HAP-1 (cell line): ENCODE measurements around the gene ZNF558.

ENCODE experiments used
- DNase-seq, 2 experiments: peaks; one replicate each; pipeline ENCODE4 v3.0.0-alpha.2; 2016 to 2020; ENCODE audit warnings: low spot score in 2 of 2
- H3K27me3 ChIP-seq: fragments of 250-450 bp; sonication (Bioruptor Pico); 2 replicates; pipeline ENCODE4 v1.5.1; 2020; ENCODE audit warnings: low read depth, mild to moderate bottlenecking, moderate library complexity
- H3K36me3 ChIP-seq: fragments of 250-450 bp; sonication (Bioruptor Pico); replicated peaks from 2 replicates; pipeline ENCODE4 v1.5.1; 2020; ENCODE audit warnings: mild to moderate bottlenecking
- H3K4me1 ChIP-seq: fragments of 250-450 bp; sonication (Bioruptor Pico); 2 replicates; pipeline ENCODE4 v1.5.1; 2020; ENCODE audit warnings: mild to moderate bottlenecking
- H3K4me3 ChIP-seq: fragments of 250-450 bp; sonication (Bioruptor Pico); 2 replicates; pipeline ENCODE4 v1.5.1; 2020; ENCODE audit warnings: mild to moderate bottlenecking, moderate library complexity
- H3K9me3 ChIP-seq: fragments of 250-450 bp; sonication (Bioruptor Pico); 2 replicates; pipeline ENCODE4 v1.5.1; 2020; ENCODE audit warnings: mild to moderate bottlenecking, moderate library complexity
- in situ Hi-C: fragments of 300-500 bp; cut with MboI; formaldehyde crosslinking; loops from 3 replicates; pipeline ENCODE4 v1.14.3; 2020; ENCODE audit warnings: low sequenced_read_pairs, inconsistent platforms, mixed read lengths

ZNF558 gene

DNA sequence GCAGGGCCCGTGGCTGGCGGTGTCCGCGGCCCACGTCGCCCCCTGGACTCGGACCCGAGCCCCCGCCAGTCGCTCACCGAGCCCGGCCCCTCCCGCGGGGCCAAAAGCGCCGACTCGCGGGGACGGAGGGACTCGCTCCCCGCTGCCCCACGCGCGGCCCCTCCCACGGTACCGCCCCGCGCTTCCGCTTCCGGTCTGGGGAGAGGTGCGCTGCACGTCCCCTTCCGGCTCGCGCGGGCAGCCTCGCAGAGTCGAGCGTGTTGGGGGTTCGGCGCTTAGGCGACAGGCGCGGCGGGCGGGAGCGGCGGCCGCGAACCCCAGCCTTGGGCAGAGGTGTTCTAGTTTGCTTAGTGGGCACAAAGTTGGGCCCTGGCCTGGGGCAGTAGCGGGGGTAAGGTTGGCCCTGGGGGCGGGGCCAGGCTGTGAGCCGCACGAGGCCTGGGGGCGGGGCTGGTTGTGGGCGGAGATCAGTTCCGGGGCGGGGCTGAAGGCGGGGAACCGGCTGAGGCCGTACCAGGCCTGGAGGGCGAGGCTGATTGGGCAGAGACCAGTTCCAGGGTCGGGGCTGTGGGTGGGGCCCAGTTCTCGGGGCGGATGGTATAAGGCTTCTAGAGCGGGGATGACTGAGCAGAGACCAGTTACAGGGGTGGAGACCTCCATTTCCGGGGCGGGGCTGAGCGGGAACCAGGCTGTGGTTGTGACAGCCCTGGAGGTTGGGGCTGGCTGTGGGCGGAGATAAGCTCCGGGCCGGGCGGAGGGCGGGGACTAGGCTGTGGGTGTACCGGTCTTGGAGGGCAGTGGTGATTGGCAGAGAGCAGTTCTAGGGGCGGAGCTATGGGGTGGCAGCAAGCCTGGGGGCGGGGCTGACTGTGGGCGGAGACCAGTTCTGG, at the start of gene ZNF558, which contains the start of gene MBD3L1:
Gene ZNF558 (minus strand): TSS at position 173 of the 890 bp plus-strand sequence. CDS start 9,645 bp downstream, outside the sequence.
Gene MBD3L1 (plus strand): TSS at position 246 of the 890 bp plus-strand sequence. CDS start 10,302 bp downstream, outside the sequence.
- peaks cover 6% of the 10 kb centered on the region for H3K36me3 ChIP-seq
- peak; percentile 91 to 99 for DNase-seq
- no peaks in the 10 kb centered on the region; the same call in 1 of the 2 replicates for H3K4me1 ChIP-seq
- in situ Hi-C loops = no loop called here
- no peaks in the 10 kb centered on the region; the same call in 1 of the 2 replicates for H3K9me3 ChIP-seq
- H3K4me3 ChIP-seq = peak within 1 kb of the TSS; percentile 77
- H3K27me3 ChIP-seq = no peaks in the 10 kb centered on the region

DNA sequence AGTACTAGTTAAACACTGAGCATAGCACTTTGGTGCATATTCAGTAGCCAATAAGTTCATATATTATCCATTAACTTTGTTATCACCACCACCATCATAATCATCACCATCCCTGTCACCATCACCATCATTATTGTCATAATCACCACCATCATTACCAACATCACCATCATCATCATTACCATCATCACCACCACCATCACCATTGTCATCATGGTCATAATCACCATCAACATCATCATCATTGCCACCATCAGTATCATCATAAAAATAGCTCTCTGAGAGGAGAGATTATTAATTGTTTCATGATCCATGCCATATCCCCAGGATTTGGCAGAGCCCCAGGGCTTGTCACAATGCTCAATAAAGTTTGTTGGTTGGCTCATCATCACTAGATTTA, 49.4 kb upstream of the ZNF558 start:
- DNase-seq = no peak
- H3K4me1 ChIP-seq = no peaks in the 10 kb centered on the region
- H3K9me3 ChIP-seq = no peaks in the 10 kb centered on the region
- no peaks in the 10 kb centered on the region for H3K27me3 ChIP-seq
- no peaks in the 10 kb centered on the region for H3K36me3 ChIP-seq
- no peak overlapping the region for H3K4me3 ChIP-seq
- in situ Hi-C loops = no loop called here

GRCh38 chr19:8880868-8881488, 48.9 kb upstream of the ZNF558 start:
- no peaks in the 10 kb centered on the region for H3K4me1 ChIP-seq

GRCh38 chr19:8877854-8878705, 46.0 kb upstream of the ZNF558 start:
- H3K36me3 ChIP-seq = no peaks in the 10 kb centered on the region
- H3K9me3 ChIP-seq = no peaks in the 10 kb centered on the region
- in situ Hi-C loops = no loop called here
- DNase-seq = peak in 1 of 2 experiments; percentile 42
- H3K27me3 ChIP-seq = no peaks in the 10 kb centered on the region
- H3K4me3 ChIP-seq = no peak overlapping the region
- H3K4me1 ChIP-seq = no peaks in the 10 kb centered on the region

More at GRCh38 chr19:8880868-8881488, 48.9 kb upstream of the ZNF558 start:
- DNase-seq = no peak
- H3K9me3 ChIP-seq = no peaks in the 10 kb centered on the region
- in situ Hi-C loops = no loop called here
- H3K4me3 ChIP-seq = no peak overlapping the region
- no peaks in the 10 kb centered on the region for H3K36me3 ChIP-seq
- H3K27me3 ChIP-seq = no peaks in the 10 kb centered on the region

DNA sequence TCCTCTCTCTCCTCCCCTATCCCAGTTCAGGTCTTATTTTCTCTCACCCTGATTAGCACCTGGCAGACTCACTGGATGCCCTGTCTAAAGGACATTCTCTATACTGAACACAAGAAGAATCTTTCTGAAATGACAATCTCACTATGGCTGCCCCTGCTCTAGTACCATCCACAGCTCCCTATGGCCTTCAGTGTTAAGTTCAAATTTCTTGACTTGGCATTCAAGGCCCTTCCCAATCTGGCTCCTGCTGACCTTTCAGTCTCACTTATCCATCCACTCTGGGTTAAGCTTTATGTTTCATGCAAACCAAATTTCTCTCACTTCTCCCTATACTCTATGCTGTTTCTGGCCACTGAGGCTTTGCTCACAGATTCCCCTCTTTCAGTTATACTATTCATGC, 34.2 kb upstream of the ZNF558 start:
- Histone ChIP-seq H3K36me3 (no peaks in the 10 kb centered on the region), H3K4me1 (no peaks in the 10 kb centered on the region), H3K27me3 (no peaks in the 10 kb centered on the region), H3K4me3 (no peak overlapping the region), H3K9me3 (no peaks in the 10 kb centered on the region)
- in situ Hi-C loops = no loop called here
- no peak for DNase-seq

DNA sequence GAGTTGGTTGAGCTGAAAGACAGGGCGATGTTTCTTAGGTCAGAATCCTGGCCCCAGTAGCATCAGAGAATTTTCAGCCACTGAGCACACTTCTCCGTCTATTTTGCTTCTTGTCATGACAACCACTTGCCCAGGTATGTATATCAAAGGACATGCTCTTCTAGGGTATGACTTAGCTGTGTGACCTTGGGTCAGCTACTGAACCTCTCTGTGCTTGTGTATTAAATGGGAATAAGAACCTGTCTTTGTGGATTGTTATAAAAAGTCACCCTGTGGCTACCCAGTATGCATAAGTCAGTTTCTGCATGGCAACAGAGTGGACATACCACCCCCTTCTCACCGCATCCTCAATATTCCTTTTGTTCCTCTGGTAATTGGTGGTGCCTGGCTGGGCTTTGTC, 26.2 kb upstream of the ZNF558 start:
- H3K9me3 ChIP-seq = no peaks in the 10 kb centered on the region
- H3K36me3 ChIP-seq = no peaks in the 10 kb centered on the region
- H3K27me3 ChIP-seq = no peaks in the 10 kb centered on the region
- H3K4me1 ChIP-seq = no peaks in the 10 kb centered on the region
- no peak for DNase-seq
- in situ Hi-C loops = no loop called here
- H3K4me3 ChIP-seq = no peak overlapping the region

DNA sequence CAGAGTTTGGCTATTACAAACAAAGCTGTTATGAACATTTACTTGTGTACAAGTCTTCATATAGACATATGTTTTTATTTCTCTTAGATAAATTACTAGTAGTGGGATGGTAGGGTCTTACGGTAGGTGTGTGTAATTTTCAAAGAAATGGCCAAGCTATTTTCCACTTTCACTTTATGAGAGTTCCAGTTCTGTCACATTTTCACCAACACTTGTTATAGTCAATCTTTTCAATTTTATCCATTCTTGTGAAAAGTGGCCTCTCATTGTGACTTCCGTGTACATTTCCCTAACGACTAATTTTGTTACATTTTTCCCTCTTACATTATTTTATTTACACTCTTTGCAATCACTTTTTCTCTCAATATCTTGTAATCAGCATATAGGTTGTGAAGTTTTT, 18.4 kb upstream of the ZNF558 start:
- DNase-seq = no peak
- in situ Hi-C loops = no loop called here
- Histone ChIP-seq H3K27me3 (no peaks in the 10 kb centered on the region), H3K9me3 (no peaks in the 10 kb centered on the region), H3K36me3 (no peaks in the 10 kb centered on the region), H3K4me3 (no peak overlapping the region), H3K4me1 (no peaks in the 10 kb centered on the region)

DNA sequence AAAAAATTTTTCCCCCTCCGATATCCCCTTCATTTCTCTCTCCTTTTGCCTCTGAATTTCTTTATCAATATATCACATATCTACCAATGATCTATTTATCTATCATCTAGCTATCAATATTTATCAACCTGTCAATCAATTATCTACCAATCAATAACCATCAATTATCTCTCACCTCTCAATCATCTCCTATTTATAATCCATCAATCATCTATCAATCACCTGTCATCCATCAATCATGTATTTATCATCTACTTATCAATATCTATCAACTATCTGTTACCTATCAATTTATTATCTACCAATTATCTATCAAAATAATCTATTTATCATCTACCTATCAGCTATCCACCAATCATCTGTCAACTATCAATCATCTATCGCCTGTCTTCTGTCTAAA, 17.1 kb upstream of the ZNF558 start:
- Histone ChIP-seq H3K27me3 (no peaks in the 10 kb centered on the region), H3K36me3 (no peaks in the 10 kb centered on the region), H3K9me3 (no peaks in the 10 kb centered on the region; the same call in 1 of the 2 replicates), H3K4me1 (no peaks in the 10 kb centered on the region), H3K4me3 (no peak overlapping the region)
- in situ Hi-C loops = no loop called here
- DNase-seq = no peak

DNA sequence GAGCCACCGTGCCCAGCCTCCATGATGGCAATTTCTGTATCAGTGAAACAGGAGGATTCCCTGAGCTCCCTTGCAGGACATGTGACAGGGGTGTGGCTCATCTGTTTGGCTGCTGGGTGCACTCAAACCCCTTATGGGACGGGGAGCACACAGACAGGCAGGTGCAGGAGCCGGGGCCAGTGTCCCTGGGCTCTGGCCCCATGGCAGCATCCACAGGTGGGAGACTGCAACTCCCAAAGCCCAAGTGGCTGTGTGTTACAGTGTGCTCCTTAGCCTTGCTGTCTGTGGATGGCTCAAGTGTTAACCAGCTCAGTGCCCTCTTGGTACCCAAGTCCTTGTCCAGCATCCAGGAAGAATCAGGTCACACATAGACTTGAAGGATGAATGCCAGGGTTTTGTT, 14.7 kb upstream of the ZNF558 start:
- Histone ChIP-seq H3K4me1 (no peaks in the 10 kb centered on the region), H3K36me3 (no peaks in the 10 kb centered on the region), H3K27me3 (no peaks in the 10 kb centered on the region), H3K9me3 (no peaks in the 10 kb centered on the region; the same call in 1 of the 2 replicates), H3K4me3 (no peak overlapping the region)
- in situ Hi-C loops = no loop called here
- DNase-seq = no peak

GRCh38 chr19:8840708-8841107, 8.6 kb upstream of the ZNF558 start:
- no peaks in the 10 kb centered on the region; the same call in 1 of the 2 replicates for H3K9me3 ChIP-seq
- no peaks in the 10 kb centered on the region for H3K4me1 ChIP-seq
- DNase-seq = no peak
- H3K36me3 ChIP-seq = no peaks in the 10 kb centered on the region
- no peak overlapping the region for H3K4me3 ChIP-seq
- in situ Hi-C loops = no loop called here
- H3K27me3 ChIP-seq = no peaks in the 10 kb centered on the region

DNA sequence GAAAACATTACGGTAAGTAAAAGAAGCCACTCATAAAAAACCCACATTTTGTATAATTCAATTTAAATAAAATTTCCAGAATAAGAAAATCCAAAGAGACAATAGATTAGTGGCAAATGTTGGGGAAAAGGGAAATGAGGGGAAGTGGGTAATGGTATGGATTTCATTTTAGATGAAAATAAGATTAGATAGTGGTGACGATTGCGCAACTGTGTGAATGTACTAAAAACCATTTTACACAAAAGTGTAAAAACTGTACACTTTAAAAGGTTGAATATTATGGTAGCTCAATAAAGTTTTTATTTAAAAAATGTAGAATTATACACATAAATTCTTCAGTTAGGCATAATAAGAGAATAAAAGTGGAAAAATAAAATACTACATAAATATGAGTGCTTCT, 3.8 kb upstream of the ZNF558 start:
- no peak for DNase-seq
- in situ Hi-C loops = no loop called here
- H3K4me1 ChIP-seq = no peaks in the 10 kb centered on the region; the same call in 1 of the 2 replicates
- no peak overlapping the region for H3K4me3 ChIP-seq
- no peaks in the 10 kb centered on the region for H3K36me3 ChIP-seq
- no peaks in the 10 kb centered on the region for H3K27me3 ChIP-seq
- no peaks in the 10 kb centered on the region; the same call in 1 of the 2 replicates for H3K9me3 ChIP-seq

DNA sequence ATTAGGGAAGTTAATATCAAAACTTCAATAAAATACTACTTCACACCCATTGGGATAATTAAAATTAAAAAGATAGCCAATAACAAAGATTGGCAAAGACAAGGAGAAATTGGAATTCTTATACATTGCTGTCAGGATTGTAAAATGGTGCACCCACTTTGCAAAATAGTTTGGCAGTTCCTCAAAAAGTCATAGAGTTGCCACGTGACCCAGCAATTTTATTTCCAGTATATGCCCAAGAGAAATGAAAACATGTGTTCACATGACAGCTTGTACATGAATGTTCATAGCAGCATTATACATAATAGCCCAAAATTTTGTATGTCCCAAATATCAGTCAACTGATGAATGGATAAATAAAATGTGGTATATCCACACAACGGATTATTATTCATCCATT, 3.3 kb upstream of the ZNF558 start:
- Histone ChIP-seq H3K4me1 (no peaks in the 10 kb centered on the region; the same call in 1 of the 2 replicates), H3K9me3 (no peaks in the 10 kb centered on the region; the same call in 1 of the 2 replicates), H3K36me3 (no peaks in the 10 kb centered on the region; the same call in 1 of the 2 replicates), H3K27me3 (no peaks in the 10 kb centered on the region), H3K4me3 (no peak overlapping the region)
- DNase-seq = no peak
- in situ Hi-C loops = no loop called here

DNA sequence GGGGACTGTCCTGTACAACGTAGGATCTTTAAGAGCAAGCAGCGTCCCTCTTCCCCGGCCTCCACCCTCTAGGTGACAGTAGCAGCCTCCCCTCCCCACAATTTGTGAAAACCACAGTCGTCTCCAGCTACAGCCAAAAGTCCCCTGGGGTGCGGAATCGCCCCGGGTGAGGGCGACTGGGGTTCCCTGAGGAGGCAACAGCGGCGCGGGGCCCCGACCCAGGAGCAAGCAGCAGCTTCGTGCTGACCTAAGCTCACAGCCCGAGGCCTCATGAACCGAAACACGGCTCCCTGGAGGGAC, 322 bp downstream of the ZNF558 start:
- peaks cover 6% of the 10 kb centered on the region for H3K36me3 ChIP-seq
- H3K27me3 ChIP-seq = no peaks in the 10 kb centered on the region
- H3K9me3 ChIP-seq = no peaks in the 10 kb centered on the region; the same call in 1 of the 2 replicates
- in situ Hi-C loops = no loop called here
- H3K4me1 ChIP-seq = no peaks in the 10 kb centered on the region; the same call in 1 of the 2 replicates
- DNase-seq = no peak
- H3K4me3 ChIP-seq = peak overlapping the region; percentile 77
